GM18858 (cell line): ENCODE measurements around the gene FNDC3B.

Source experiments
- ATAC-seq: cut with Tn5 transposase; IDR thresholded peaks from one replicate; pipeline ENCODE4 v1.9.1; 2021; ENCODE audit not compliant: unreplicated experiment

FNDC3B gene

DNA sequence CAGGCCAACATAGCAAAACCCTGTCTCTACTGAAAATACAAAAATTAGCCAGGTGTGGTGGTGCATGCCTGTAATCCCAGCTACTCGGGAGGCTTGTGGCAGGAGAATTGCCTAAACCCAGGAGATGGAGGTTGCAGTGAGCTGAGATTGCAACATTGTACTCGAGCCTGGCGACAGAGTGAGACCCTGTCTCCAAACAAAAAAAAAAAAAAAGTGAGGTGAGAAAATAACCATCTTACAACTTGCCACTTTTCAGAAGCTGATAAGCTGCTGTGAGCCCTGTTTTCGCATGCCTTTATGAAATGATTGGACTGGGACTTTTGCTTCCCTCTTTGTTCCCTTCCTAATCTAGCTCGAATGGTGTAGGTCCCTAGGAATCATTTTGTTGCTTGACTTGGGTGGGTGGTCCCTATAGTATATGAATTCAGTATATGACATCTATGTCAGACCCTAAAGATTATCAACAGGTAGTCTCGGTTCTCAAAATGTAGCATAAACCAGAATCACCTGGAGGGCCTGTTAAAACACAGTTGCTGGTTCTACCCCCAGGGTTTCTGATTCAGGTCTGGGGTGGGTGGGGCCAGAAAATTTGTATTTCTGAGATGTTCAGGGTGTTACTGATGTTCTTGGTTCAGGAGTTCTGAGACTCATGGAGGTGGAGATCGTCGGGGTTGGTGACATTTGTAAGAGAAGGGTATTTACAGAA is 107.9 kb downstream of the FNDC3B start:
- ATAC-seq: no peak

GRCh38 chr3:172148241-172148640 is 108.9 kb downstream of the FNDC3B start:
- no peak for ATAC-seq

- ATAC-seq: no peak
Measured at GRCh38 chr3:172148702-172149565, 109.6 kb downstream of the FNDC3B start.

- ATAC-seq: no peak
Measured at GRCh38 chr3:172150268-172150667, 110.9 kb downstream of the FNDC3B start.

DNA sequence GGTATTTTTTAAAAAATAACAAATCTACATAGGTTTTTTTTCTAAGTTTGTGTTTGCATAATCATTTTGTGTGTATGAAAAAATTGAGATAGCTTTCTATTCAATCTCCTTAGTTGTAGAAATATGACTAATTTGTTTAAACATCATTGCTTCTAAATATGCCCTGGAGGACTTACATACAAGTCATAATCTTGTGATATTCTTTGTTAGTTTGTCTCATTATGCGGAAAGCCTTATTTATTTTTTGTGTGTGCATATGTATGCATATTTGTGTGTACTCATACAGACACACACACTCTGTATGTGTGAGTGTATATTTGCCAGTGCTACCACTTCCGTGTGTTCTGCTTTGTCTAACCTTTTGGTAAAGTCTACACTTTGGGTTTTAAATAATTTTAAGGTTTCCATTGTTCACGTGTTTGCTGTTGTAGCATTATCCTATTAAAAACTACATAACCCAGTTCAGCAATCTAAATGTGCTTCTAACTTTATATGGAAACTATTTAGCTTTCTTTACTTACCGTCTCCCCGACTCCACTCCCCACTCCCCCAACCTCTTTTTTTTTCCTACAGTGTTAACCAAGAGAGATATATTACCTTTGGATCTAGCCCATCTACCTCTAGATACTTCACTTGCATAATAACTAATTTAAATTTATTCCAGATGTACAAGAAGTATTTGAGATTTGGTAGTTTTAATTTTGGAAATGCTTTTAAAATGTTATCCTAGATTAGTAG is 111.7 kb downstream of the FNDC3B start:
- no peak for ATAC-seq

GRCh38 chr3:172151651-172152649 is 112.6 kb downstream of the FNDC3B start:
- no peak for ATAC-seq

DNA sequence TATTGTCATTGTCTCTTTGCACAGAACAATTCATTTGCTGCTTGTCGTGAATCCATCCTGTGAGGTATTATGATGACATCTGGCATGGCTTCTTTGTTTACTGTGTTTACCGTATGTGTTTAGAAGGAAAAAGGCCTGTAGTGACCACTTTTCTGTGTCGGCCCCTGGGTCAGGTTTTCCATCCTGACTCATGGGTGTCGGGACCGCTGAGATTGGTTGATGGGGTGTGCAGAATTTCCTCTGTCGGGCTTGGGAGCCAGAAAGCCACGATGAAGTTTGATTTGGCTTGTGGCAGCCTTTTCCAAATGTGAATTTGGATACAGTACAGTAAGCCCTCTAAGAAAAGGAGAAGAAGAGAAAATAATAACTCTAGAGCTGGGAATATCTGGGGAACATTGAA is 113.5 kb downstream of the FNDC3B start:
- no peak for ATAC-seq

DNA sequence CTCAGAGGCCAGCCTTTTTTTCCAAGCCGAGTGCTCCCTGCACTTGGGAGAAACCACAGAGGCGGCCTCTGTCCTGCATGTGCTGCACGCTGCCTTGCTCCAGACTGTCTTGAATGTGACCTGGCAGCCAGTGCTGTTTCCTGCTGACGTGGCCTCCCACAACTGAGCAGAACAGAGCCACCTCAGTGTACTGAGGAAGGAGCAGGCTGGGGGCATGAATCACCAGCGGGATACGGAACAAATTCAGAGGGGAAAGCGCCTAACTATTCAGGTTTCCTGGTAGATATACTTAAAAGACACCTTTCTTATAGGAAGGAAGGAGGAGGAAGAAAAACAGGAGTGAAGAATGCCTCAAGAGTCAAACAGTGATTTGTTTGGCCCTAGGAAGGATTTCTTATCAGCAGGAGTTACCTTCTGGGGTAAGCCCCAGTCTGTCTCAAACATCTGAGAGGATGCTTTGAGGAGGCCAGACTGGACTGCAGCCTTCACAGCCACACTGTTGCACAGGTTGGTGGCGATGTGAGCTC is 114.0 kb downstream of the FNDC3B start:
- peak; percentile 40 for ATAC-seq

GRCh38 chr3:172154768-172155664 is 115.6 kb downstream of the FNDC3B start:
- ATAC-seq: peak; percentile 66

DNA sequence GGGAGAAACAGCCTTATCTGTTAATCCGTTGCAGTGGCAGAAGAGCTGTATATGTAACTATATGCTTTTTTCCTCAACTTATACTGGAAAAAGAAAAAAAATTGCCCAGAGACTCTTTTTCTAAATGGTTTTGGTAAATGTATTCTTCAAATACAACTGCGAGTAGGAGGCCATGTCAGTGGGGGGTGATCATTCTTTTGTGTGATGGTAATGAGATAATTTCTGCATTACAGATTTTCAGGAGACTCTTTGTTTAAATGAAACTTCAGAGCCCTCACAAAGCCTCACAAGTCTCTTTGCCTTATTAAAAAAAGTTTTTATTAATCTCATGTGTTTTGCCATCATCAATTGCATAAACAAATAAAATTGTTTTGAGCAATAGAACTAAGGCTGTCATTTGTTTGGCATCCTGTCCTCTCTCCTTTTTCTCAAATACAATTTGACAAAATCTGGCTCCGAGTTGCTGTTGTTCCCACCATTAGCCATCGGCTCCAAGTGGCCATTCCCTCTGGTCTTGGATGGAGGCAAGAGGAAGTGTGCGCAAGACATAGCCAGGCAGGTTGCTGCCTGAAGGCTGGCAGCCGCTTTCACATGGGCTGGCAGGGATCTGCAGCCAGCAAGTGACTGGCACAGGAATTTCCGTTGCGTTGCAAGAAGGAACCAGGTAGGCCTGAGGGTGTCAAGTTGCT is 116.7 kb downstream of the FNDC3B start:
- ATAC-seq: no peak

- ATAC-seq: no peak
Measured at GRCh38 chr3:172156586-172156955, 117.2 kb downstream of the FNDC3B start.

GRCh38 chr3:172157564-172158258 is 118.3 kb downstream of the FNDC3B start:
- ATAC-seq: no peak

DNA sequence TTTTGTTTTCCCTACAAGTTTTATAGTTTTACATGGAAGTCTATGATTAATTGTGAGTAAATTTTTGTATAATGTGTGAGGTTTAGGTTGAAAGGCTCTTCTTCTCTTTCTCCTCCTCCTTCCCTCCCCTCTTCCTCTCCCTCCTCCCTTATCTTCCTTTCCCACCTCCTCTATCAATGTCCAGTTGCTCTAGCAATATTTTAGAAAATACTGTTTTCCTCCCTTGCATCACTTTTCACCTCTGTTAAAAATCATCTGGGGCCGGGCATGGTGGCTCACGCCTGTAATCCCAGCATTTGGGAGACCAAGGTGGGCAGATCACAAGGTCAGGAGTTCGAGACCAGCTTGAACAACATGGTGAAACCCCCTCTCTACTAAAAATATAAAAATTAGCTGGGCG is 119.4 kb downstream of the FNDC3B start:
- no peak for ATAC-seq

DNA sequence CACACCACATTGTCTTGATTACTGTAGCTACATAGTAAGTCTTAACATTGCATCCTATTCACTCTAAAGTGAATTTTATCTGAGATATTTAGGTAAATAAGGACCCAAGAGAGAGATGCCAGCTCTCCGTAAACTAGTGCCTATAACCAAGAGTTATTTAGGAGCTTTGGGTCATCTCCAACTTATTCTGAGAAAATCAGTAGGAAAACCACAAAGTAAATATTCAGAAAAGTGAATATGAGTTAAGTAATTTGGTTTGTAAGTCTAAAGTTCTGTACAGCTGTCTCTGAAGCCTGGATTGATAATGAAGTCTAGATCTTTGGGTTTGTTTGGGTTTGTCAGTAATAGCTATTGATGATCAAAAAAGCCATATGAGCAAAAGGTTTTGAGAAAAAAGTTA is 120.0 kb downstream of the FNDC3B start:
- ATAC-seq: no peak

GRCh38 chr3:172159962-172160538 is 120.7 kb downstream of the FNDC3B start:
- no peak for ATAC-seq

- ATAC-seq: no peak
Measured at GRCh38 chr3:172161133-172161789, 121.9 kb downstream of the FNDC3B start.

DNA sequence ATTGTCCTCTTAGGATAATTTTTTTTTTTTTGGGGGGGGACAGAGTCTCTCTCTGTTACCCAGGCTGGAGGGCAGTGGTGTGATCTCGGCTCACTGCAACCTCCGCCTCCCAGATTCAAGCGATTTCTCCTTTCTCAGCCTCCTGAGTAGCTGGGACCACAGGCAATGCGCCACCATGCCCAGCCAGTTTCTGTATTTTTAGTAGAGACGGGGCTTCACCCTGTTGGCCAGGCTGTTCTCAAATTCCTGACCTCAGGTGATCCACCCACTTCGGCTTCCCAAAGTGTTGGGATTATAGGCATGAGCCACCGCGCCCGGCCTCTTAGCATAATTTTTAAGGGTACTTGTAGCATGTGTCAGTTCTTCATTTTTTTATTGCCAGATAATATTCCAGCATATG is 122.6 kb downstream of the FNDC3B start:
- ATAC-seq: no peak
